ENCODE measurements around the gene KRT78. TPM values are rescaled to one million over a fixed set of nuclear protein-coding genes. Genes with fewer than 3 reads are reported as not detected.
"Not testable (repeated sequence)": the region's sequence is repeated elsewhere in the genome, so short reads cannot be mapped to it uniquely, and the experiment has no call there.

The KRT78 gene
- total and polyA plus RNA-seq, 5 donors from 2014 or later = not detected

DNA sequence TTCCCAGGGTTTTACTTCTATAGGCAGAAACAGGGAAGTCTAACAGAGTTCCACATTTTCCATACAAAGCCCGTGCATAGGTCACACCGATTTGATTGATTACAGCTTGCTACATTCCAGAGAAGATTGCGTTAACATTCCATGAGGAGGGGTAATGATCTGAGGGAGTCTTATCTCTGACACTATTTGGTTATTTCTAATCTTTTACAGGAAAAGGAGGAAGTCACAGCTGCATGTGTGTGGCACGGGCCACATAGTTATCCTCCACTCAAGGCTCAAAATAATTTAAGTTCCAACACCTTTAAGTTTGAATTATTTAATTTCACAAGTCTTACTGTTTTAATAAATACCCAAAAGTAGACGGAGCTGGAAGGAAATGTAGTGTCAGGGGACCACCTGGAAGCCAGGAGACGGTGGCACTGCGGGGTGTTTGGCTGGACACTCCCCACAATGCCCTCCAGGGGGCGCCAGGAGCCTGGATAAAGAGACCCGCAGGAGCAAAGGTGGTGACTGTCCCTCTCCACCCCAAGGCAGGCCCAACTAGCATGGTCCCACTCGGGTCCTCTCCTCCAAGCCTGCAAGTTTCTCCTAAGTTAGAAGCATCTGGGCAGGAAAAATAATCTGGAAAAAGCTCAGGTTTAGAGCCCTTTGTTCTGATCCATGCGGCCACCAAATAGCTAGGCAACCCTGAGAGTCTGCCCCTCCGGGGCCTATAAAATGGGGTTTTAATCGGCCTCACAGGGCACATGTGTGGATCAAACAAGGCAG is 35.9 kb upstream of the KRT78 start:
- DNase-seq (peak; percentile 61 to 70 (median 62)), ATAC-seq (ENCODE audit: low read depth in 2 of 2) (peak; percentile 73 to 87)
- Histone ChIP-seq H3K4me3 (ENCODE audit: low read depth, low read length) (no peak overlapping the region), H3K36me3 (ENCODE audit: control insufficient read depth, insufficient read depth, low read length) (no peaks in the 10 kb centered on the region), H3K4me1 (ENCODE audit: control insufficient read depth, insufficient read depth, low read length, poor library complexity, severe bottlenecking) (no peaks in the 10 kb centered on the region), H3K27ac (ENCODE audit: insufficient read depth, low read length, poor library complexity, severe bottlenecking) (no peak overlapping the region), H3K27me3 (ENCODE audit: control insufficient read depth, insufficient read depth, low read length) (no peaks in the 10 kb centered on the region), H3K9me3 (ENCODE audit: control insufficient read depth in 2 of 2, low read length in 2 of 2) (no peaks in the 10 kb centered on the region)
- H3K27me3 Mint-ChIP-seq = peaks cover 14% of the 10 kb centered on the region
- H3K9me3 Mint-ChIP-seq = peaks cover 0 to 4% (median 0%) of the 10 kb centered on the region in 7 donors
- peaks cover 0 to 9% (median 3%) of the 10 kb centered on the region in 4 donors for H3K4me1 Mint-ChIP-seq
- no peaks in the 10 kb centered on the region for H3K36me3 Mint-ChIP-seq
- peak overlapping the region in 1 of 3 donors; percentile 6 for H3K27ac Mint-ChIP-seq
- H3K4me3 Mint-ChIP-seq = no peak overlapping the region

DNA sequence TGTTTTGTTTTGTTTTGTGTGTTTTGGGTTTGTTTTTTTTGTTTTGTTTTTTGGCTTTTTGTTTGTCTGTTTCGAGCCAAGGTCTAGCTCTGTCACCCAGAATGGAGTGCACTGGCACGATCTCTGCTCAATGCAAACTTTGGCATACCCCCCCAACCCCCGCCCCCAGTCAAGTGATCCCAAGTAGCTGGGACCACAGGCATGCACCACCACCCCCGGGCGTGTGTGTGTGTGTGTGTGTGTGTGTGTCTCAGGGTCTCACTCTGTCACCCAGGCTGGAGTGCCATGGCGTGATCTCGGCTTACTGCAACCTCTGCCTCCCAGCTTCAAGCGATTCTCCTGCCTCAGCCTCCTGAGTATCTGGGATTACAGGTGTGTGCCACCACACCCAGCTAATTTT is 31.7 kb upstream of the KRT78 start:
- not testable (repeated sequence) for H3K27ac Mint-ChIP-seq
- peak overlapping the region in 1 of 4 donors; percentile 89 for H3K4me3 Mint-ChIP-seq

DNA sequence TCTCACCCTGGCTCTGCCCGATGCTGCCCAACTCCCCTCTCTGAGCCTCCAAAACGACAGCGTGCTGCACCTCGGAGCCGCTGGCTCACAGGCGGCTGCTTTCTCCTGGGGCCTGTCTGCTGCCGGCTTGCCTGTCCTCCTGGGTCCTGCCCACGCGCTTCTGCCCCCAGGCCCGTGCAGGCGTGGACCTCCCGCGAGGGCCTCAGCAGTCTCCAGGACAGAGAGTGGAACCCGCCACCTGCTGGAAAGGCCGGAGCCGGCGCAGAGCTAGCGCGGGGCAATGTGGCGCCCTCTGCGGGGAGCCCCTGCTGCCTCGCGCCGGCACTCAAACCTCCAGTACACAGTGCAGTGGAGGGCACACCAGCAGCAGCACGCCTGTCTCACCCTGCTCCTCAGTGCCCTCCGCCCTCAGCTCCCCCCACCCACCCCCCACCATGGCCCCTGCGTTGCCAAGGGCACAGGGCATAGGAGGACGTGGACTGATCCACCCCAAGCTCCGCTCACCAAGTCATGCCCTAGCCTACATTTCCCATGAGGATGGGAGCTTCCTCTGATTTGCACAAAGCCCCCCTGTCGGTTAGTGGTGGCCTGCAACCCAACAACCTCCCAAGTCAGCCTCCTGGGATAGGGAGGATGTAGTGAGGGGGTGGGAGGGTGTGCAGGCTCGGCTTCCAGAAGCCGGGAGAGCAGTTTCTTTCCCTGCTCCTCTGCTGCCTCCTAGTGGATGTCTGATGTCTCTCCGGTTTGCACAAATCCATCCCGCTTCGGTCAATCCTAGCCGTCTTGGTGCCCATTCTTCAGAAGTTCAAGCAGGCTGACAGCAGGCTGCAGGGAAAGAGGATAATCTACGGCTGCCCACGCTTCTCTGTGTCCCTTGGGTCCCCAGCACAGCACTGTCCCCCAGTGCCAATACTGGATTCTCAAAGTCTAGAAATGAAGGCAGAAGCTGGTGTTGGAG is 30.9 kb upstream of the KRT78 start:
- Histone ChIP-seq H3K27me3 (ENCODE audit: control insufficient read depth, insufficient read depth, low read length) (no peaks in the 10 kb centered on the region), H3K4me3 (ENCODE audit: low read depth, low read length) (peak overlapping the region; percentile 3), H3K9me3 (ENCODE audit: control insufficient read depth in 2 of 2, low read length in 2 of 2) (no peaks in the 10 kb centered on the region), H3K36me3 (ENCODE audit: control insufficient read depth, insufficient read depth, low read length) (no peaks in the 10 kb centered on the region), H3K4me1 (ENCODE audit: control insufficient read depth, insufficient read depth, low read length, poor library complexity, severe bottlenecking) (peaks cover 2% of the 10 kb centered on the region), H3K27ac (ENCODE audit: insufficient read depth, low read length, poor library complexity, severe bottlenecking) (no peak overlapping the region)
- peaks cover 0 to 5% (median 0%) of the 10 kb centered on the region in 7 donors for H3K9me3 Mint-ChIP-seq
- DNase-seq (peak; percentile 26 to 69 (median 68)), ATAC-seq (ENCODE audit: low read depth in 2 of 2) (peak; percentile 82)
- H3K27ac Mint-ChIP-seq = no peak overlapping the region
- no peaks in the 10 kb centered on the region for H3K36me3 Mint-ChIP-seq
- H3K27me3 Mint-ChIP-seq = peaks cover 9% of the 10 kb centered on the region
- H3K4me1 Mint-ChIP-seq = peaks cover 0 to 13% (median 4%) of the 10 kb centered on the region in 4 donors
- H3K4me3 Mint-ChIP-seq = peak overlapping the region in 3 of 4 donors; percentile 55 to 91 (median 78)

More for the DNA sequence above, 31.7 kb upstream of the KRT78 start:
- H3K27me3 ChIP-seq (ENCODE audit: control insufficient read depth, insufficient read depth, low read length); H3K36me3 Mint-ChIP-seq; H3K9me3 ChIP-seq (ENCODE audit: control insufficient read depth in 2 of 2, low read length in 2 of 2); H3K9me3 Mint-ChIP-seq; H3K36me3 ChIP-seq (ENCODE audit: control insufficient read depth, insufficient read depth, low read length); H3K4me3 ChIP-seq (ENCODE audit: low read depth, low read length); H3K27ac ChIP-seq (ENCODE audit: insufficient read depth, low read length, poor library complexity, severe bottlenecking); DNase-seq; ATAC-seq (ENCODE audit: low read depth in 2 of 2); H3K4me1 ChIP-seq (ENCODE audit: control insufficient read depth, insufficient read depth, low read length, poor library complexity, severe bottlenecking): not testable (repeated sequence)
- Mint-ChIP-seq H3K4me1 (peaks cover 0 to 12% (median 3%) of the 10 kb centered on the region in 4 donors), H3K27me3 (peaks cover 14% of the 10 kb centered on the region)

GRCh38 chr12:52878507-52879393 is 30.0 kb upstream of the KRT78 start:
- Mint-ChIP-seq H3K9me3 (peaks cover 0 to 5% (median 0%) of the 10 kb centered on the region in 7 donors), H3K4me3 (peak overlapping the region in 1 of 4 donors; percentile 56), H3K36me3 (no peaks in the 10 kb centered on the region), H3K27ac (peak overlapping the region in 1 of 3 donors; percentile 79), H3K27me3 (peaks cover 7% of the 10 kb centered on the region), H3K4me1 (peaks cover 0 to 18% (median 8%) of the 10 kb centered on the region in 4 donors)
- DNase-seq = no peak
- peaks cover 9% of the 10 kb centered on the region for H3K4me1 ChIP-seq (ENCODE audit: control insufficient read depth, insufficient read depth, low read length, poor library complexity, severe bottlenecking)
- H3K27ac ChIP-seq (ENCODE audit: insufficient read depth, low read length, poor library complexity, severe bottlenecking) = no peak overlapping the region
- H3K36me3 ChIP-seq (ENCODE audit: control insufficient read depth, insufficient read depth, low read length) = no peaks in the 10 kb centered on the region
- no peaks in the 10 kb centered on the region for H3K27me3 ChIP-seq (ENCODE audit: control insufficient read depth, insufficient read depth, low read length)
- no peaks in the 10 kb centered on the region for H3K9me3 ChIP-seq (ENCODE audit: control insufficient read depth in 2 of 2, low read length in 2 of 2)
- H3K4me3 ChIP-seq (ENCODE audit: low read depth, low read length) = no peak overlapping the region
- ATAC-seq (ENCODE audit: low read depth in 2 of 2) = no peak

GRCh38 chr12:52877242-52877641 is 28.4 kb upstream of the KRT78 start:
- peaks cover 14% of the 10 kb centered on the region for H3K27me3 Mint-ChIP-seq
- no peaks in the 10 kb centered on the region for H3K36me3 Mint-ChIP-seq
- peaks cover 9% of the 10 kb centered on the region for H3K4me1 ChIP-seq (ENCODE audit: control insufficient read depth, insufficient read depth, low read length, poor library complexity, severe bottlenecking)
- no peak overlapping the region for H3K4me3 ChIP-seq (ENCODE audit: low read depth, low read length)
- H3K27me3 ChIP-seq (ENCODE audit: control insufficient read depth, insufficient read depth, low read length) = no peaks in the 10 kb centered on the region
- peaks cover 5 to 25% (median 15%) of the 10 kb centered on the region in 4 donors for H3K4me1 Mint-ChIP-seq
- H3K36me3 ChIP-seq (ENCODE audit: control insufficient read depth, insufficient read depth, low read length) = no peaks in the 10 kb centered on the region
- no peak overlapping the region for H3K27ac Mint-ChIP-seq
- DNase-seq (no peak), ATAC-seq (ENCODE audit: low read depth in 2 of 2) (no peak)
- peaks cover 0 to 5% (median 0%) of the 10 kb centered on the region in 7 donors for H3K9me3 Mint-ChIP-seq
- no peak overlapping the region for H3K27ac ChIP-seq (ENCODE audit: insufficient read depth, low read length, poor library complexity, severe bottlenecking)
- no peaks in the 10 kb centered on the region for H3K9me3 ChIP-seq (ENCODE audit: control insufficient read depth in 2 of 2, low read length in 2 of 2)
- peak overlapping the region in 1 of 4 donors; percentile 13 for H3K4me3 Mint-ChIP-seq

- Mint-ChIP-seq H3K36me3 (no peaks in the 10 kb centered on the region), H3K27ac (no peak overlapping the region), H3K4me1 (peaks cover 5 to 23% (median 15%) of the 10 kb centered on the region in 4 donors), H3K27me3 (peaks cover 14% of the 10 kb centered on the region), H3K9me3 (peaks cover 0 to 5% (median 0%) of the 10 kb centered on the region in 7 donors), H3K4me3 (peak overlapping the region in 2 of 4 donors; percentile 7 to 20)
- no peak overlapping the region for H3K27ac ChIP-seq (ENCODE audit: insufficient read depth, low read length, poor library complexity, severe bottlenecking)
- ATAC-seq (ENCODE audit: low read depth in 2 of 2) (no peak), DNase-seq (no peak)
- no peaks in the 10 kb centered on the region for H3K36me3 ChIP-seq (ENCODE audit: control insufficient read depth, insufficient read depth, low read length)
- H3K9me3 ChIP-seq (ENCODE audit: control insufficient read depth in 2 of 2, low read length in 2 of 2) = no peaks in the 10 kb centered on the region
- H3K27me3 ChIP-seq (ENCODE audit: control insufficient read depth, insufficient read depth, low read length) = no peaks in the 10 kb centered on the region
- H3K4me1 ChIP-seq (ENCODE audit: control insufficient read depth, insufficient read depth, low read length, poor library complexity, severe bottlenecking) = peaks cover 9% of the 10 kb centered on the region
- no peak overlapping the region for H3K4me3 ChIP-seq (ENCODE audit: low read depth, low read length)
Measured at GRCh38 chr12:52876372-52876771, 27.6 kb upstream of the KRT78 start.

All from CD4-positive, CD25-positive, alpha-beta regulatory T cell (primary cell).